OCI-LY7 (cell line): ENCODE results near the gene SACM1L. TPM values are rescaled to one million over a fixed set of nuclear protein-coding genes. Genes with fewer than 3 reads are reported as not detected.

Source experiments
- BruUV-seq: library from RNA; stranded (reverse); fragments of 400-500 nt; replicated peaks from 2 replicates; lab custom pipeline; 2021; lab: Mats Ljungman, UMichigan
- CTCF ChIA-PET: fragments of 300-600 bp; sonication (Branson Sonifier 250); formaldehyde crosslinking; loops from one replicate; lab custom pipeline; 2022; ENCODE audit warnings: antibody characterized with exemption; ENCODE audit not compliant: unreplicated experiment; lab: Charles Lee
- POLR2A ChIA-PET: fragments of 300-600 bp; sonication (Branson Sonifier 250); formaldehyde crosslinking; loops from one replicate; lab custom pipeline; 2022; ENCODE audit warnings: antibody characterized with exemption; lab: Charles Lee
- DNase-seq: peaks from one replicate; pipeline ENCODE4 v3.0.0-alpha.2; 2015; ENCODE audit warnings: low spot score
- H2AFZ ChIP-seq: fragments of 200-600 bp; sonication (generic), shearing (Covaris generic); 2 replicates; pipeline ENCODE4 v1.6.1; 2014; ENCODE audit warnings: mild to moderate bottlenecking, antibody characterized with exemption, low read length, moderate library complexity
- H3K27ac ChIP-seq: fragments of 200-600 bp; sonication (generic); 2 replicates; pipeline ENCODE4 v1.5.1; 2014; ENCODE audit warnings: mixed run types, low read depth, mild to moderate bottlenecking, moderate library complexity, low read length, inconsistent platforms; ENCODE audit not compliant: poor library complexity, severe bottlenecking
- H3K36me3 ChIP-seq: fragments of 200-600 bp; sonication (generic); 2 replicates; pipeline ENCODE4 v1.6.1; 2014; ENCODE audit warnings: mild to moderate bottlenecking, antibody characterized with exemption, low read length, moderate library complexity, mixed read lengths; ENCODE audit not compliant: insufficient read depth
- H3K4me1 ChIP-seq: fragments of 200-600 bp; sonication (generic); 2 replicates; pipeline ENCODE4 v1.5.1; 2014; ENCODE audit warnings: mild to moderate bottlenecking, low read length; ENCODE audit not compliant: insufficient read depth, poor library complexity, severe bottlenecking
- H3K4me2 ChIP-seq: fragments of 200-600 bp; sonication (generic); 2 replicates; pipeline ENCODE4 v1.6.1; 2014; ENCODE audit warnings: mild to moderate bottlenecking, low read length
- H3K4me3 ChIP-seq: fragments of 200-600 bp; sonication (generic); 2 replicates; pipeline ENCODE4 v1.5.1; 2014; ENCODE audit warnings: mild to moderate bottlenecking, low read depth, low read length; ENCODE audit not compliant: poor library complexity, severe bottlenecking
- H3K79me2 ChIP-seq: fragments of 200-600 bp; sonication (generic); 2 replicates; pipeline ENCODE4 v1.6.1; 2016; ENCODE audit warnings: low read depth, mild to moderate bottlenecking, low read length, moderate library complexity, mixed read lengths; ENCODE audit not compliant: insufficient read depth
- H3K9me2 ChIP-seq: fragments of 200-600 bp; sonication (generic); 2 replicates; pipeline ENCODE4 v1.6.1; 2016; ENCODE audit warnings: mild to moderate bottlenecking, low read length, mixed read lengths; ENCODE audit not compliant: insufficient read depth
- H3K9me3 ChIP-seq: fragments of 200-600 bp; sonication (generic); 2 replicates; pipeline ENCODE4 v1.6.1; 2014; ENCODE audit warnings: mild to moderate bottlenecking, mixed run types, low read length, mixed read lengths
- H4K20me1 ChIP-seq: fragments of 200-600 bp; sonication (generic); 2 replicates; pipeline ENCODE4 v1.6.1; 2014; ENCODE audit warnings: mild to moderate bottlenecking, antibody characterized with exemption, low read length, moderate library complexity, mixed read lengths; ENCODE audit not compliant: insufficient read depth
- CTCF ChIP-seq: fragments of 200-600 bp; sonication (generic); conservative IDR thresholded peaks from 2 replicates; pipeline ENCODE4 v1.5.1; 2014; ENCODE audit warnings: mild to moderate bottlenecking, antibody characterized with exemption, low read length, moderate library complexity, mixed read lengths
- EZH2phosphoT487 ChIP-seq: fragments of 200-600 bp; sonication (generic); IDR thresholded peaks from 2 replicates; pipeline ENCODE4 v1.6.1; 2018; ENCODE audit warnings: low read depth, borderline replicate concordance, mild to moderate bottlenecking, mixed run types, antibody characterized with exemption, low read length, moderate library complexity, mixed read lengths
- intact Hi-C: fragments of 100-400 bp; cut with micrococcal nuclease; formaldehyde crosslinking; loops from one replicate; pipeline ENCODE4 v1.10.0; 2022; ENCODE audit not compliant: unreplicated experiment
- total RNA-seq, 2 experiments: library from RNA; depleted of rRNA in 1 of 2; stranded (reverse); fragments of >200 nt in 1 of 2; shearing (Covaris generic) in 1 of 2; gene quantifications; 2 replicates each; pipeline ENCODE4 v1.2.3, GENCODE V29; 2014 to 2022

The SACM1L gene
- total RNA-seq, 2 experiments from 2014 or later: 35.5 to 54.9 TPM

- Histone ChIP-seq H3K4me2 (no peak overlapping the region), H4K20me1 (no peaks in the 10 kb centered on the region), H3K36me3 (no peaks in the 10 kb centered on the region; the same call in 1 of the 2 replicates), H3K4me3 (no peak overlapping the region), H3K79me2 (no peaks in the 10 kb centered on the region), H2AFZ (no peak overlapping the region), H3K9me2 (no peaks in the 10 kb centered on the region), H3K9me3 (no peaks in the 10 kb centered on the region), H3K27ac (no peak overlapping the region), H3K4me1 (no peaks in the 10 kb centered on the region)
- ChIA-PET CTCF (no interaction called here), POLR2A (interaction anchor here (0.9 to 1.6 kb wide), 3 partner anchors 10 to 126 kb away, joined by 3 to 4 read pairs (median 3); partner anchors contain the start of gene SACM1L)
- no TSS peak for BruUV-seq
- TF ChIP-seq EZH2phosphoT487: no peak
- no peak for TF ChIP-seq CTCF
- intact Hi-C loops: no loop called here
- DNase-seq: no peak
Measured at GRCh38 chr3:45677033-45677446, 12.2 kb upstream of the SACM1L start.

- Histone ChIP-seq H3K27ac (no peak overlapping the region), H3K4me3 (no peak overlapping the region), H4K20me1 (no peaks in the 10 kb centered on the region), H2AFZ (no peak overlapping the region), H3K4me1 (no peaks in the 10 kb centered on the region), H3K9me3 (no peaks in the 10 kb centered on the region), H3K79me2 (no peaks in the 10 kb centered on the region), H3K4me2 (no peak overlapping the region), H3K36me3 (no peaks in the 10 kb centered on the region; the same call in 1 of the 2 replicates), H3K9me2 (no peaks in the 10 kb centered on the region)
- intact Hi-C loops: no loop called here
- no peak for DNase-seq
- no peak for TF ChIP-seq EZH2phosphoT487
- TF ChIP-seq CTCF: no peak
- CTCF ChIA-PET: no interaction called here
- no TSS peak for BruUV-seq
- POLR2A ChIA-PET: interaction anchor here (0.5 to 1.6 kb wide), 4 partner anchors 11 to 643 kb away, joined by 3 to 4 read pairs (median 3); partner anchors contain the start of gene SACM1L
Measured at GRCh38 chr3:45677841-45678240, 11.4 kb upstream of the SACM1L start.

- H2AFZ ChIP-seq: no peak overlapping the region
- no peak for DNase-seq
- no TSS peak for BruUV-seq
- intact Hi-C loops: no loop called here
- H3K27ac ChIP-seq: no peak overlapping the region
- H4K20me1 ChIP-seq: no peaks in the 10 kb centered on the region
- H3K4me2 ChIP-seq: no peak overlapping the region
- POLR2A ChIA-PET: no interaction called here
- H3K4me3 ChIP-seq: no peak overlapping the region
- H3K4me1 ChIP-seq: no peaks in the 10 kb centered on the region
- no peaks in the 10 kb centered on the region for H3K79me2 ChIP-seq
- no peaks in the 10 kb centered on the region; the same call in 1 of the 2 replicates for H3K36me3 ChIP-seq
- no peaks in the 10 kb centered on the region for H3K9me3 ChIP-seq
- H3K9me2 ChIP-seq: no peaks in the 10 kb centered on the region
- TF ChIP-seq CTCF (no peak), EZH2phosphoT487 (no peak)
- CTCF ChIA-PET: no interaction called here
Measured at GRCh38 chr3:45679805-45680204, 9.4 kb upstream of the SACM1L start.
